Activated CD8-positive, alpha-beta T cell treated with anti-CD3 and anti-CD28 coated beads, Interleukin-2, amount 10 ng/mL, durations not matched to agents 7 days and 5 days (primary cell): ENCODE data around the gene PWP2. TPM values are rescaled to one million over a fixed set of nuclear protein-coding genes. Genes with fewer than 3 reads are reported as not detected.

Experiments used
- ATAC-seq: fragments of 150-1000 bp; cut with Tn5 transposase; one replicate; pipeline ENCODE4 v1.10.0; 2021; ENCODE audit warnings: moderate library complexity
- CTCF ChIA-PET: fragments of 350-600 bp; sonication (Branson Sonifier 250); formaldehyde crosslinking; loops from one replicate; lab custom pipeline; 2021; ENCODE audit warnings: antibody characterized with exemption; lab: Charles Lee
- POLR2A ChIA-PET: fragments of 350-600 bp; sonication (Branson Sonifier 250); formaldehyde crosslinking; loops from one replicate; lab custom pipeline; 2021; ENCODE audit warnings: antibody characterized with exemption; lab: Charles Lee
- DNase-seq: peaks from one replicate; pipeline ENCODE4 v3.0.0-alpha.2; 2020
- H3K27ac Mint-ChIP-seq: one replicate; pipeline ENCODE4 v1.8.0; 2021; ENCODE audit warnings: mild to moderate bottlenecking, mixed read lengths
- H3K27me3 Mint-ChIP-seq: one replicate; pipeline ENCODE4 v1.8.0; 2021; ENCODE audit warnings: low read depth, mixed read lengths
- H3K36me3 Mint-ChIP-seq: one replicate; pipeline ENCODE4 v1.8.0; 2021; ENCODE audit warnings: low read depth, mixed read lengths
- H3K4me1 Mint-ChIP-seq: one replicate; pipeline ENCODE4 v1.8.0; 2021; ENCODE audit warnings: low read depth, mixed read lengths
- H3K4me3 Mint-ChIP-seq: one replicate; pipeline ENCODE4 v1.8.0; 2021; ENCODE audit warnings: mild to moderate bottlenecking, mixed read lengths
- H3K9me3 Mint-ChIP-seq: one replicate; pipeline ENCODE4 v1.8.0; 2022; ENCODE audit warnings: mixed read lengths; ENCODE audit not compliant: insufficient read depth
- total RNA-seq, 2 experiments: library from RNA; stranded (reverse); gene quantifications; one replicate each; pipeline ENCODE4 v1.2.3, GENCODE V29; 2021

The PWP2 gene
- total RNA-seq, 2 experiments from 2014 or later, result 2.9 to 8.0 TPM

GRCh38 chr21:44067011-44067839 is 40.0 kb upstream of the PWP2 start:
- Mint-ChIP-seq H3K27me3 (no peaks in the 10 kb centered on the region), H3K9me3 (no peaks in the 10 kb centered on the region), H3K4me3 (no peak overlapping the region), H3K4me1 (peaks cover 50% of the 10 kb centered on the region), H3K36me3 (peaks cover 68% of the 10 kb centered on the region), H3K27ac (peak overlapping the region; percentile 99)
- no peak for ATAC-seq
- ChIA-PET POLR2A (interaction anchor here (0.7 to 3.8 kb wide), 2 partner anchors 17 to 716 kb away, joined by 3 to 37 read pairs; no protein-coding TSS in a partner anchor), CTCF (interaction anchor here (1.2 to 1.6 kb wide), 2 partner anchors 9 to 12 kb away, joined by 4 to 6 read pairs; no protein-coding TSS in a partner anchor)
- DNase-seq, result no peak

- no peak for DNase-seq
- peaks cover 37% of the 10 kb centered on the region for H3K4me1 Mint-ChIP-seq
- no peak overlapping the region for H3K4me3 Mint-ChIP-seq
- no peaks in the 10 kb centered on the region for H3K9me3 Mint-ChIP-seq
- ChIA-PET CTCF (no interaction called here), POLR2A (interaction anchor here (0.8 to 1.3 kb wide), 2 partner anchors 10 to 53 kb away, joined by 3 to 4 read pairs; no protein-coding TSS in a partner anchor)
- ATAC-seq, result no peak
- H3K27ac Mint-ChIP-seq, result no peak overlapping the region
- no peaks in the 10 kb centered on the region for H3K27me3 Mint-ChIP-seq
- H3K36me3 Mint-ChIP-seq, result peaks cover 72% of the 10 kb centered on the region
Measured at GRCh38 chr21:44070391-44070790, 36.8 kb upstream of the PWP2 start.

- Mint-ChIP-seq H3K4me1 (peaks cover 30% of the 10 kb centered on the region), H3K27ac (peak overlapping the region; percentile 69), H3K36me3 (peaks cover 72% of the 10 kb centered on the region), H3K4me3 (no peak overlapping the region), H3K9me3 (no peaks in the 10 kb centered on the region), H3K27me3 (no peaks in the 10 kb centered on the region)
- CTCF ChIA-PET, result interaction anchor here (0.7 kb wide), 1 partner anchor 12 kb away, joined by 5 read pairs; no protein-coding TSS in a partner anchor
- DNase-seq, result no peak
- no peak for ATAC-seq
- POLR2A ChIA-PET, result no interaction called here
Measured at GRCh38 chr21:44071359-44072104, 35.7 kb upstream of the PWP2 start.

GRCh38 chr21:44072111-44072510 is 35.1 kb upstream of the PWP2 start:
- Mint-ChIP-seq H3K4me1 (peaks cover 28% of the 10 kb centered on the region), H3K27ac (no peak overlapping the region), H3K4me3 (no peak overlapping the region), H3K36me3 (peaks cover 72% of the 10 kb centered on the region), H3K27me3 (no peaks in the 10 kb centered on the region), H3K9me3 (no peaks in the 10 kb centered on the region)
- CTCF ChIA-PET, result no interaction called here
- no peak for DNase-seq
- no peak for ATAC-seq
- POLR2A ChIA-PET, result interaction anchor here (1.9 kb wide), 1 partner anchor 12 kb away, joined by 5 read pairs; no protein-coding TSS in a partner anchor

GRCh38 chr21:44074315-44074958 is 32.8 kb upstream of the PWP2 start:
- DNase-seq (no peak), ATAC-seq (no peak)
- H3K27ac Mint-ChIP-seq, result peak overlapping the region; percentile 22
- H3K4me3 Mint-ChIP-seq, result no peak overlapping the region
- peaks cover 45% of the 10 kb centered on the region for H3K4me1 Mint-ChIP-seq
- POLR2A ChIA-PET, result interaction anchor here (0.8 kb wide), 1 partner anchor 9 kb away, joined by 3 read pairs; no protein-coding TSS in a partner anchor
- no peaks in the 10 kb centered on the region for H3K9me3 Mint-ChIP-seq
- H3K27me3 Mint-ChIP-seq, result no peaks in the 10 kb centered on the region
- CTCF ChIA-PET, result interaction anchor here (0.6 to 3.2 kb wide), 4 partner anchors 9 to 16 kb away, joined by 3 to 21 read pairs (median 4); no protein-coding TSS in a partner anchor
- H3K36me3 Mint-ChIP-seq, result peaks cover 76% of the 10 kb centered on the region

GRCh38 chr21:44076316-44076715 is 30.9 kb upstream of the PWP2 start:
- H3K4me3 Mint-ChIP-seq, result no peak overlapping the region
- ChIA-PET CTCF (interaction anchor here (1.0 to 2.0 kb wide), 3 partner anchors 9 to 55 kb away, joined by 3 to 6 read pairs (median 3); no protein-coding TSS in a partner anchor), POLR2A (interaction anchor here (0.6 kb wide), 1 partner anchor 234 kb away, joined by 10 read pairs; no protein-coding TSS in a partner anchor)
- H3K36me3 Mint-ChIP-seq, result peaks cover 77% of the 10 kb centered on the region
- DNase-seq (no peak), ATAC-seq (no peak)
- peak overlapping the region; percentile 4 for H3K27ac Mint-ChIP-seq
- no peaks in the 10 kb centered on the region for H3K9me3 Mint-ChIP-seq
- H3K4me1 Mint-ChIP-seq, result peaks cover 58% of the 10 kb centered on the region
- H3K27me3 Mint-ChIP-seq, result no peaks in the 10 kb centered on the region

GRCh38 chr21:44078411-44078981 is 28.7 kb upstream of the PWP2 start:
- peak; percentile 30 for ATAC-seq
- ChIA-PET POLR2A (interaction anchor here (1.0 to 1.7 kb wide), 3 partner anchors 11 to 65 kb away, joined by 4 to 5 read pairs (median 5); no protein-coding TSS in a partner anchor), CTCF (interaction anchor here (1.1 to 1.3 kb wide), 2 partner anchors 11 to 12 kb away, joined by 3 to 4 read pairs; no protein-coding TSS in a partner anchor)
- peak overlapping the region; percentile 6 for H3K4me3 Mint-ChIP-seq
- peaks cover 84% of the 10 kb centered on the region for H3K36me3 Mint-ChIP-seq
- H3K27me3 Mint-ChIP-seq, result no peaks in the 10 kb centered on the region
- H3K9me3 Mint-ChIP-seq, result no peaks in the 10 kb centered on the region
- DNase-seq, result no peak
- peak overlapping the region; percentile 80 for H3K27ac Mint-ChIP-seq
- peaks cover 73% of the 10 kb centered on the region for H3K4me1 Mint-ChIP-seq

- H3K4me1 Mint-ChIP-seq, result peaks cover 77% of the 10 kb centered on the region
- H3K4me3 Mint-ChIP-seq, result no peak overlapping the region
- ChIA-PET CTCF (interaction anchor here (1.1 kb wide), 1 partner anchor 13 kb away, joined by 4 read pairs; no protein-coding TSS in a partner anchor), POLR2A (interaction anchor here (2.5 kb wide), 1 partner anchor 10 kb away, joined by 13 read pairs; no protein-coding TSS in a partner anchor)
- peaks cover 84% of the 10 kb centered on the region for H3K36me3 Mint-ChIP-seq
- H3K27me3 Mint-ChIP-seq, result no peaks in the 10 kb centered on the region
- peak overlapping the region; percentile 80 for H3K27ac Mint-ChIP-seq
- ATAC-seq (no peak), DNase-seq (no peak)
- H3K9me3 Mint-ChIP-seq, result no peaks in the 10 kb centered on the region
Measured at GRCh38 chr21:44079446-44079845, 27.8 kb upstream of the PWP2 start.

GRCh38 chr21:44079846-44080245 is 27.4 kb upstream of the PWP2 start:
- Mint-ChIP-seq H3K4me1 (peaks cover 79% of the 10 kb centered on the region), H3K4me3 (no peak overlapping the region), H3K9me3 (no peaks in the 10 kb centered on the region), H3K36me3 (peaks cover 86% of the 10 kb centered on the region), H3K27ac (peak overlapping the region; percentile 87), H3K27me3 (no peaks in the 10 kb centered on the region)
- ChIA-PET CTCF (interaction anchor here (1.6 kb wide), 1 partner anchor 66 kb away, joined by 3 read pairs; no protein-coding TSS in a partner anchor), POLR2A (interaction anchor here (1.4 to 2.5 kb wide), 2 partner anchors 9 kb away, joined by 3 to 13 read pairs; no protein-coding TSS in a partner anchor)
- ATAC-seq, result no peak
- no peak for DNase-seq

GRCh38 chr21:44082648-44083440 is 24.4 kb upstream of the PWP2 start:
- ATAC-seq, result peak; percentile 12
- H3K36me3 Mint-ChIP-seq, result peaks cover 91% of the 10 kb centered on the region
- H3K4me1 Mint-ChIP-seq, result peaks cover 95% of the 10 kb centered on the region
- peak overlapping the region; percentile 75 for H3K4me3 Mint-ChIP-seq
- no peaks in the 10 kb centered on the region for H3K9me3 Mint-ChIP-seq
- H3K27ac Mint-ChIP-seq, result peak overlapping the region; percentile 95
- no peak for DNase-seq
- ChIA-PET CTCF (interaction anchor here (0.6 to 4.0 kb wide), 12 partner anchors 9 to 711 kb away, joined by 3 to 22 read pairs (median 4); no protein-coding TSS in a partner anchor), POLR2A (interaction anchor here (0.5 to 4.2 kb wide), 6 partner anchors 8 to 1336 kb away, joined by 3 to 37 read pairs (median 4); partner anchors contain the start of gene TRAPPC10)
- H3K27me3 Mint-ChIP-seq, result no peaks in the 10 kb centered on the region
